Parathyroid adenoma (tissue), 2 donors: ENCODE results near the gene CLNK.

Experiments used
- H2AFZ ChIP-seq: fragments of 300-600 bp; sonication (generic); one replicate; pipeline ENCODE4 v1.7.0; 2017; ENCODE audit warnings: antibody characterized with exemption, mild to moderate bottlenecking
- H3K27ac ChIP-seq: fragments of 300-600 bp; sonication (generic); one replicate; pipeline ENCODE4 v1.7.0; 2017
- H3K27me3 ChIP-seq: fragments of 300-600 bp; sonication (generic); one replicate; pipeline ENCODE4 v1.7.0; 2017; ENCODE audit warnings: low read length; ENCODE audit not compliant: control insufficient read depth, insufficient read depth
- H3K36me3 ChIP-seq: fragments of 300-600 bp; sonication (generic); one replicate; pipeline ENCODE4 v1.7.0; 2017; ENCODE audit warnings: low read length; ENCODE audit not compliant: control insufficient read depth, insufficient read depth
- H3K4me1 ChIP-seq: fragments of 300-600 bp; sonication (generic); one replicate; pipeline ENCODE4 v1.7.0; 2017; ENCODE audit warnings: control low read depth
- H3K4me2 ChIP-seq: fragments of 300-600 bp; sonication (generic); one replicate; pipeline ENCODE4 v1.7.0; 2017; ENCODE audit warnings: low read length
- H3K4me3 ChIP-seq: fragments of 300-600 bp; sonication (generic); one replicate; pipeline ENCODE4 v1.7.0; 2017; ENCODE audit warnings: low read depth, low read length
- H3K79me2 ChIP-seq: fragments of 300-600 bp; sonication (generic); one replicate; pipeline ENCODE4 v1.7.0; 2017; ENCODE audit warnings: control low read depth
- H3K9ac ChIP-seq: fragments of 300-600 bp; sonication (generic); one replicate; pipeline ENCODE4 v1.7.0; 2017; ENCODE audit warnings: mild to moderate bottlenecking
- H3K9me3 ChIP-seq: fragments of 300-600 bp; sonication (generic); one replicate; pipeline ENCODE4 v1.7.0; 2017; ENCODE audit warnings: low read length; ENCODE audit not compliant: control insufficient read depth
- CTCF ChIP-seq: fragments of 300-600 bp; sonication (generic); IDR thresholded peaks from one replicate; pipeline ENCODE4 v1.7.0; 2017; ENCODE audit warnings: antibody characterized with exemption, mild to moderate bottlenecking
- donor health status: primary hyperparathyroidism.

The CLNK gene

GRCh38 chr4:10703766-10704429 lies 19.3 kb upstream of the CLNK start:
- Histone ChIP-seq H3K79me2 (no peaks in the 10 kb centered on the region), H3K9ac (no peak overlapping the region), H3K4me1 (no peaks in the 10 kb centered on the region), H3K4me2 (no peak overlapping the region), H3K4me3 (no peak overlapping the region), H3K9me3 (no peaks in the 10 kb centered on the region), H3K36me3 (no peaks in the 10 kb centered on the region), H3K27me3 (no peaks in the 10 kb centered on the region), H2AFZ (no peak overlapping the region), H3K27ac (no peak overlapping the region)
- no peak for TF ChIP-seq CTCF

GRCh38 chr4:10703156-10703555 lies 18.6 kb upstream of the CLNK start:
- Histone ChIP-seq H3K4me1 (no peaks in the 10 kb centered on the region), H3K36me3 (no peaks in the 10 kb centered on the region), H3K9ac (no peak overlapping the region), H3K27me3 (no peaks in the 10 kb centered on the region), H3K4me3 (no peak overlapping the region), H3K9me3 (no peaks in the 10 kb centered on the region), H3K4me2 (no peak overlapping the region), H3K27ac (no peak overlapping the region), H2AFZ (no peak overlapping the region), H3K79me2 (no peaks in the 10 kb centered on the region)
- TF ChIP-seq CTCF: no peak

GRCh38 chr4:10701702-10702460 lies 17.3 kb upstream of the CLNK start:
- no peaks in the 10 kb centered on the region for H3K9me3 ChIP-seq
- no peak overlapping the region for H2AFZ ChIP-seq
- no peaks in the 10 kb centered on the region for H3K4me1 ChIP-seq
- no peak overlapping the region for H3K27ac ChIP-seq
- H3K79me2 ChIP-seq: no peaks in the 10 kb centered on the region
- no peaks in the 10 kb centered on the region for H3K27me3 ChIP-seq
- H3K4me2 ChIP-seq: no peak overlapping the region
- H3K36me3 ChIP-seq: no peaks in the 10 kb centered on the region
- no peak for TF ChIP-seq CTCF
- no peak overlapping the region for H3K4me3 ChIP-seq
- no peak overlapping the region for H3K9ac ChIP-seq

- H3K4me2 ChIP-seq: no peak overlapping the region
- no peaks in the 10 kb centered on the region for H3K4me1 ChIP-seq
- no peaks in the 10 kb centered on the region for H3K27me3 ChIP-seq
- H2AFZ ChIP-seq: no peak overlapping the region
- TF ChIP-seq CTCF: no peak
- no peak overlapping the region for H3K27ac ChIP-seq
- no peaks in the 10 kb centered on the region for H3K9me3 ChIP-seq
- no peaks in the 10 kb centered on the region for H3K36me3 ChIP-seq
- H3K9ac ChIP-seq: no peak overlapping the region
- no peak overlapping the region for H3K4me3 ChIP-seq
- no peaks in the 10 kb centered on the region for H3K79me2 ChIP-seq
Observed at GRCh38 chr4:10701161-10701560, 16.6 kb upstream of the CLNK start.
